ENCODE measurements around the gene COX11.
A peak's percentile ranks its signal among the peaks of the same experiment; 100 is the strongest.

Gene COX11, protein sequence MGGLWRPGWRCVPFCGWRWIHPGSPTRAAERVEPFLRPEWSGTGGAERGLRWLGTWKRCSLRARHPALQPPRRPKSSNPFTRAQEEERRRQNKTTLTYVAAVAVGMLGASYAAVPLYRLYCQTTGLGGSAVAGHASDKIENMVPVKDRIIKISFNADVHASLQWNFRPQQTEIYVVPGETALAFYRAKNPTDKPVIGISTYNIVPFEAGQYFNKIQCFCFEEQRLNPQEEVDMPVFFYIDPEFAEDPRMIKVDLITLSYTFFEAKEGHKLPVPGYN

GRCh38 chr17:54968262-54968987 lies at the start of gene COX11, which contains the start of gene STXBP4:
Gene COX11, minus strand, starts transcription at chr17:54968654. Its CDS starts 8 bp downstream, at chr17:54968646.
Gene STXBP4, plus strand, starts transcription at chr17:54968765. Its CDS starts 17,455 bp downstream, at chr17:54986220.
- TF ChIP-seq, protein P1, sequence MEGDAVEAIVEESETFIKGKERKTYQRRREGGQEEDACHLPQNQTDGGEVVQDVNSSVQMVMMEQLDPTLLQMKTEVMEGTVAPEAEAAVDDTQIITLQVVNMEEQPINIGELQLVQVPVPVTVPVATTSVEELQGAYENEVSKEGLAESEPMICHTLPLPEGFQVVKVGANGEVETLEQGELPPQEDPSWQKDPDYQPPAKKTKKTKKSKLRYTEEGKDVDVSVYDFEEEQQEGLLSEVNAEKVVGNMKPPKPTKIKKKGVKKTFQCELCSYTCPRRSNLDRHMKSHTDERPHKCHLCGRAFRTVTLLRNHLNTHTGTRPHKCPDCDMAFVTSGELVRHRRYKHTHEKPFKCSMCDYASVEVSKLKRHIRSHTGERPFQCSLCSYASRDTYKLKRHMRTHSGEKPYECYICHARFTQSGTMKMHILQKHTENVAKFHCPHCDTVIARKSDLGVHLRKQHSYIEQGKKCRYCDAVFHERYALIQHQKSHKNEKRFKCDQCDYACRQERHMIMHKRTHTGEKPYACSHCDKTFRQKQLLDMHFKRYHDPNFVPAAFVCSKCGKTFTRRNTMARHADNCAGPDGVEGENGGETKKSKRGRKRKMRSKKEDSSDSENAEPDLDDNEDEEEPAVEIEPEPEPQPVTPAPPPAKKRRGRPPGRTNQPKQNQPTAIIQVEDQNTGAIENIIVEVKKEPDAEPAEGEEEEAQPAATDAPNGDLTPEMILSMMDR (IDR thresholded peaks at IDR 0.05; ENCODE audit: borderline replicate concordance, insufficient read depth, low read depth, low read length) = peak; percentile 50; the same call in 1 of the 2 replicates

DNA sequence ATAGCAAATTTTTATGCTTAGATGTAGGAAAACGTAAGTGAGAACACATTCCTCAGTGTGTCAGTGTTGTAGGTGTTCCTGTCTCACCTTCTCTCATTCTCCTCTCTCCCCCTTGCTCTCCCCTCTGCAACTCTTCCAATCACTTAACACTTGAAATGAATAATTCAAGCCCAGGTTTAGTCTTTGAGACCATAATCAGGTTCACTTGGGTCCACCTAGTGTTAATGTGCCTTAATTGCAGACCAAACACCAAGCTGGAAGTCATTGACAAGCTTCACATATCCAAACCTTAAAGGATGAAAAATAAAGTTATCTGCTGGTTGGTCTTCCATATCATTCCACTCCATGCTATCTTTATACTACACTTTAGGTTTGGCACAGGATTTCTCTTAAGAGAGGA lies 37.1 kb upstream of the COX11 start:
- no peak overlapping the region for H3K4me3 ChIP-seq (ENCODE audit: low read depth, low read length)
- TF ChIP-seq, protein P1 (IDR thresholded peaks at IDR 0.05; ENCODE audit: borderline replicate concordance, insufficient read depth, low read depth, low read length) = peak; percentile 52; the same call in 1 of the 2 replicates

More at GRCh38 chr17:54968262-54968987, at the start of gene COX11, which contains the start of gene STXBP4:
- peak within 1 kb of the TSS; percentile 92 for H3K4me3 ChIP-seq (ENCODE audit: low read depth, low read length)

DNA sequence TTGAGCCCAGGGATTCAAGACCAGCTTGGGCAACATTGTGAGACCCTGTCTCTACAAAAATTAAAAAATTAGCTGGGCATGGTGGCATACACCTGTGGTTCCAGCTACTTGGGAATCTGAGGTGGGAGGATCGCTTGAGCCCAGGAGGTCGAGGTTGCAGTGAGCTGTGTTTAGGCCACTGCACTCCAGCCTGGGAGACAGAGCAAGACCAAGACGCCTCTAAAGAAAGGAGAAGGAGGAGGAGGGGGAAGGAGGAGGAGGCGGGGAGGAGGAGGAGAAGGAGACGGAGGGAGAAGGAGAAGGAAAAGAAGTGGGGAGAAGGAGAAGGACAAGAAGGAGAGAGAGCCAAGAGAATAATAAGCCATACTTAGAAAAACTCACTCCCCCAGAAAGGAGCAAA lies 36.0 kb upstream of the COX11 start:
- H3K4me3 ChIP-seq (ENCODE audit: low read depth, low read length) = no peak overlapping the region
- TF ChIP-seq, protein P1 (IDR thresholded peaks at IDR 0.05; ENCODE audit: borderline replicate concordance, insufficient read depth, low read depth, low read length) = no peak

DNA sequence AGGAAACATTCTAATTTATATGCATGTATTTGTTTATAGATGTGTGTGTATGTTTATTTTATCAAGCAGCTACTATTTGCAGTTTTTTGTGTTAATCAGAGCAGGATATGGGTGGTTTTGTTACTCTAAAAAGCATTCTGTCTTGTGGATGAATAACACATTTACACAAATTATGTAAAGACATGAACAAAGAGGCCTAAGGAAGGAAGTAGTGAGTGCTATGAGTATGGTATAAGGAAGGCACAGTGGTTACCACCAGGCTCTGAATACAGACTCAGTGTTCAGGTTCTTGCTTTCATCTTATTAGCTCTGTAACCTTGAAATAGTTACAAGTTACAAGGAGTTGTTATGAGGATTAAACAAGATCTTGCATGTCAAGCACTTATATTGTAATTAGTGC lies 34.0 kb upstream of the COX11 start:
- TF ChIP-seq, protein P1 (IDR thresholded peaks at IDR 0.05; ENCODE audit: borderline replicate concordance, insufficient read depth, low read depth, low read length) = no peak

GRCh38 chr17:54996441-54996840 lies 28.0 kb upstream of the COX11 start:
- H3K4me3 ChIP-seq (ENCODE audit: low read depth, low read length) = no peak overlapping the region
- TF ChIP-seq, protein P1 (IDR thresholded peaks at IDR 0.05; ENCODE audit: borderline replicate concordance, insufficient read depth, low read depth, low read length) = no peak

More for the DNA sequence above, 34.0 kb upstream of the COX11 start:
- H3K4me3 ChIP-seq (ENCODE audit: low read depth, low read length) = no peak overlapping the region

GRCh38 chr17:54992797-54993639 lies 24.6 kb upstream of the COX11 start:
- TF ChIP-seq, protein P1 (IDR thresholded peaks at IDR 0.05; ENCODE audit: borderline replicate concordance, insufficient read depth, low read depth, low read length) = peak; percentile 29; the same call in 1 of the 2 replicates
- H3K4me3 ChIP-seq (ENCODE audit: low read depth, low read length) = no peak overlapping the region

All from GM12875 (cell line).